GM21390 (cell line): ENCODE results near the gene IVL.

Source experiments
- ATAC-seq: cut with Tn5 transposase; IDR thresholded peaks from one replicate; pipeline ENCODE4 v1.9.1; 2021; ENCODE audit not compliant: unreplicated experiment

The IVL gene, protein sequence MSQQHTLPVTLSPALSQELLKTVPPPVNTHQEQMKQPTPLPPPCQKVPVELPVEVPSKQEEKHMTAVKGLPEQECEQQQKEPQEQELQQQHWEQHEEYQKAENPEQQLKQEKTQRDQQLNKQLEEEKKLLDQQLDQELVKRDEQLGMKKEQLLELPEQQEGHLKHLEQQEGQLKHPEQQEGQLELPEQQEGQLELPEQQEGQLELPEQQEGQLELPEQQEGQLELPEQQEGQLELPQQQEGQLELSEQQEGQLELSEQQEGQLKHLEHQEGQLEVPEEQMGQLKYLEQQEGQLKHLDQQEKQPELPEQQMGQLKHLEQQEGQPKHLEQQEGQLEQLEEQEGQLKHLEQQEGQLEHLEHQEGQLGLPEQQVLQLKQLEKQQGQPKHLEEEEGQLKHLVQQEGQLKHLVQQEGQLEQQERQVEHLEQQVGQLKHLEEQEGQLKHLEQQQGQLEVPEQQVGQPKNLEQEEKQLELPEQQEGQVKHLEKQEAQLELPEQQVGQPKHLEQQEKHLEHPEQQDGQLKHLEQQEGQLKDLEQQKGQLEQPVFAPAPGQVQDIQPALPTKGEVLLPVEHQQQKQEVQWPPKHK

GRCh38 chr1:152907686-152908601, at the start of gene IVL:
TSS of gene IVL (plus strand) at chr1:152908546. CDS start at chr1:152909798, 1,252 bp downstream.
- ATAC-seq, result peak; percentile 44

- ATAC-seq, result no peak
Observed at GRCh38 chr1:152859696-152860095, 48.6 kb upstream of the IVL start, which contains the start of gene LCE7A. TSS of gene LCE7A (plus strand) at chr1:152859996. CDS start at chr1:152860698, 702 bp downstream.

- no peak for ATAC-seq
Observed at GRCh38 chr1:152860129-152860528, 48.2 kb upstream of the IVL start.

DNA sequence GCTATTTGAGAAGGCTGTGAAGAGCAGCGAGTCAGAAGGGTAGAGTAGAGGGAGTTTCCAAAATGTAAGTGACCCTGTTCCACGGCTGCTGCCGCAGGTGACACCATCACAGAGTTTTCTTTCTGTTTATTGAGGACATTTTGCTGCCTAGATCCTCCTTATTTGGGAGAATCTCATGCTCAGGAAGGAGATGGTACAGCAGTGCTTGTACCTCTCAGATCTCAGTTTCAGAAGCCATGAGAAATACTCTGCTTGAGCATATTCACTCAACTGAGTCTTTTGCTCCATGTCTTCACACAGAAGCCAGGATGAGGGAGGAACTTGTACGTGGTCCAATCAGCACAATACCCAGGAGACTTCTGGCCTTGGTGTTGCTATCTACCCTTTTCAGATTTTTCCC, 47.0 kb upstream of the IVL start:
- no peak for ATAC-seq

- ATAC-seq, result no peak
Observed at GRCh38 chr1:152864443-152864842, 43.9 kb upstream of the IVL start.

DNA sequence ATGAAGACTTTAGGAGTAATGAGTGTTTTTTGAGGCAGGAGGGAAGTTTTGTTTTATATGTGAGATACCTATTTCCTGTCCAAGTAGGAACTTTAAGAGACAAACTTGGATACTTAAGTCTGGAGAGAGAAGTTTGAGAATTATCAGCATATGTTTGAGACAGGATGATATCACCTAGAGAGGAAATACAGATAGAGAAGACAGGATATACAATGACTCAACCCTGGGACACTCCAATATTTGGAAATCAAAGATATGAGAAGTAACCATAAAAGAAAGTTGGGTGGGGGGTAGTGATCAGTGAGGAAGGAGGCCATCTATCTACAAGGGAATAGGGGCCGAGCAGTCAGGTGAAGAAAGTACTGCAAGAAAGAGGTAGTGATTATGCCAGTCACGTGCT, 42.0 kb upstream of the IVL start:
- ATAC-seq, result no peak

DNA sequence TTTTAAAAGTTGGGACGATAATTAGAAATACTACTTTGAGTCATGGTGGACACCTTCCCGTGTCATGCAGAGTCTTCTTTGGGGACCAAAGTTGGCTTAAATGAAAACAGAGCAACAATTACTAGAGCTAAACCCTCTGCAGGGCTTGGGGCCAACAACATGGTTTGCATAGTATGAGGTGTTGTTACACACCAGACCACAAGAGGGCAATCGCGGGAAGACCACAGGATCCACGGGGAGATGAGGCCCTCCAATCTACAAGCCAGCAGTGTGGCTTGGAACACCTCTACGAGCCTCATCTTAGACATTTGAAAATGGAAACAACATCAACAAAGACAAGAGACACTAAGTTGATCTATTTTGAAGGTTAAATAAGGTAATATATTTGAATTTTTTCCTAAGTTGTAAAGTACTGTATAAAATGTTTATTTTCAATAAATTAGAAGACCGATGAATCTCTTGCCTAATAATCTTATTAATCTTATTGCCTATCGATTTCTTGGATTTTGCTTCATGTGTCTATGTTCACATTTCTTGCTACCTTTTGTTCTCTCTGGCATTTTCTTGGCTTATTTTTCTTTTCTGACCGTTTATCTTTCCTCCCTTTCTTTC, 38.4 kb upstream of the IVL start:
- ATAC-seq, result no peak

DNA sequence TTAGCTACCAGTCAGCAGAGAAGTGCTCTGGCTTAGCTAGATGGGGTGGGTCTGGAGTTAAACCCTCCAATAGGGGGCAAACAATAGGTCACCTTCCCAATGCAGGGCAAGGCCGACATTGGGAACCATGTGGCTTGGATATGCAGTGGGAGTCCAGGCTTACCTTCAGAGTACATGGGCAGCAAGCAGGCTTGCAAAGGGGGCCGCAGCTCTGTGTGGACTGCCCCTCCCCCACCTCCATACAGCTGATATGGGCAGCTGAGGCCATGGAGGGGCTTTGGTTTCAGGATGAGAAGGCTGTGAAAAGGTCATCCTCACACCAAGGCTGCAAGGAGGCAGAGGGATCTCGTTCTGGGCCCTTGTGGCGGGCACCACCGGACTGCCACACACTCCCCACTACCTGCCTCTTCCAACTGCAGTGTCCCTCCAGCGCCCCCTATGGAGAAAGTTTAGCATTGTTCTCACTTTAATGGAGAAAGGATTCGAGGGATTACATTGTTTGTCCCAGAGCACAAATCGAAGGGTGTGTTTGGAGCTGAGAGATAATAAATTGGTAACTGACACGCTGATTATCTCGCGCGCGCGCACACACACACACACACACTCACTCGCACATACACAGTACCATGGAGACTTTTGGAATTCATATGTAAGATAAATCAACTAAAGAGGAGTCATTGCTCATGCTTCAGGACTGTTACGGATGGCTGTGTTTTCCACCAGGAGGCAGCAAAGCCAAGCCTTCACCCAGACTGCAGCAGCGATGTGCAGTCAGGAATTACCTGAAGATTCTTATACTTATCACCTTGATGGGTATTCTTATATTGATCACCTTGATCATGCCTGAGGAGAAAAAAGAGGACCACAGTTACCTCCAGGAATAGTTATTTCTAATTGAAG, 37.3 kb upstream of the IVL start:
- ATAC-seq, result no peak

DNA sequence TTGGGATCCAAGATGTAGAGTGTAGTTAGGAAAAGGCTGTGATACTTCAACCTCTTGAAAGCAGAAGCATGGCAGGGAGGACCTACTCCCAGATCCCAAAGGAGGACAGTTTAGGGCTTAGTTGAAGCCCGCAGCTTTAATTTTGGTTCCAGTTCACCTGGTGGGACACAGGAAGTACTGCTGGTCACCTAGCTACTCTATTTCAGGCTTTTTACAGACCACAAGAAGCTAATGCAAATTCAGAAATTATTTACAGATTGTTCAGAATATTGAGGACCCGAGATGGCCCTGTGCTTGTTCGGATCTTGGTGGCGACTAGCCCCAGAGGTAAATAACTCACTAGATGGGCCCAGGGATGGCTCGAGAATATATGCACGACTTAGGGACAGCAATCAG, 36.6 kb upstream of the IVL start:
- no peak for ATAC-seq

- no peak for ATAC-seq
Observed at GRCh38 chr1:152873495-152873894, 34.9 kb upstream of the IVL start.

DNA sequence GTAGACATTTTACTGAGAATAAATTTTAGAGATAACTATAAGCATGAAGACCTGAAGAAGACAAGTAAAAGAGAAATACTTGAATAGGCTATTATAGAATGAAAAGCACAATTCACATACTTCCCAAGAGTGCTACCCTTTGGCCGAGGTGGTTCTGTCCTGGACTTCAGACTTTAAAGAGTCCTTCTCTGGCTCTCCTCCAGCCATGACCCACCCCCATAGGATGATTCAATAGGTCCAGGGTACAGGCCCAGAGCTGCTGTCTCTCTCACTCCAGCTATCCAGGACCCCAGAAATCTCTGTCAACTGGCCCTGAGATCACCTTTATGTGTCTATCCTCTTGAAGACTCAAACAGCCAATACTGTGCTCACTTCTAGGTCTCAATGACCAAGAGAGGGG, 31.5 kb upstream of the IVL start:
- no peak for ATAC-seq

DNA sequence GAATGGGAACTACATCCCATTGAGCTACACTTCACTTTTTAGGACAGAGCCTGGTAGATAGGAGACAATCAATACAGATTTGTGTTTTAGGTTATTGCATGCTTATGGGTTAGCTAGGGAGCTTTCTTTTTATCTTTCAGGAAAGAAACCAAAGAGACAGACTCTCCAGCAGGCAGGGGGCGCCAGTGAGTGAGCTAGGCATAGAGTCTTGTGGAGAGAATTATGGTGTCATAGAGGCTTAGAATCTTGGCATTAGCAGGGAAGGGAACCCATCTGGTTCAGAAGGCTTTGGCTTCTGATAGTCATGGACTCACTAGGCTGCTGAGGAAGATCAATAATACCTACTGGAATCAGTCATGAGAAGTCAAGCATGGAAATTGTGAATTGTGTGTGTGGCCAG, 30.3 kb upstream of the IVL start, which contains the start of gene SMCP:
Gene SMCP, plus strand, starts transcription at position 281 of the 400 bp plus-strand sequence. CDS start 6,101 bp downstream, outside the sequence.
- ATAC-seq, result no peak

DNA sequence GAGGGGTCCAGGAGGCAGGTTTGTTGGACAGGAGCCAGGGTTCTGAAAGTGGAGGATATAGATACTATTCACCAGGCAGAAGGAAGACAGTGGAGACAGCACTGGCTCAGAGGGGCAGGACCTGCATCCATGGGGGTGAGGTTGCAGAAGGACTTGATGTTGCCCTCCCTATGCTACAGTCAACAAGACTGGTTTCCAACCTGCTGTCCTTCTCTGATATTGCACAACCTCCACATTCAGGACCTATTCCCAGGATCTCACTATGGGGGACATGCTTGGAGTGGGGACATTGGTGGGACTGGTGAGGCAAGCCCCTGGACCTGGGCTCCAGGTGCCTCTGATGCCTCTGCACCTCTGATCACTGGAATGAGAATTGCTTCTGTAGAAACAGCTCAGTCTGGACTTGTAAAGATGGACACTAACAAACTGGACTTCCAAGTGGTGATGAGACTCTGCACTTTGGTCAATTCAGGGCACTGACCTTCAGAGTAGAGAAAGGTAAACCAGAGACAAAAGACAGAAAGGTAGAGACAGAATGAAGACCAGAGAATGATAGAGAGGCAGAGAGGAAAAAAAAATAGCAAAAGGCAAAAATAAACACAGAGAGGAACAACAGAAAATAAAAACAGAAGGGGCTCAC, 28.7 kb upstream of the IVL start:
- ATAC-seq, result no peak

DNA sequence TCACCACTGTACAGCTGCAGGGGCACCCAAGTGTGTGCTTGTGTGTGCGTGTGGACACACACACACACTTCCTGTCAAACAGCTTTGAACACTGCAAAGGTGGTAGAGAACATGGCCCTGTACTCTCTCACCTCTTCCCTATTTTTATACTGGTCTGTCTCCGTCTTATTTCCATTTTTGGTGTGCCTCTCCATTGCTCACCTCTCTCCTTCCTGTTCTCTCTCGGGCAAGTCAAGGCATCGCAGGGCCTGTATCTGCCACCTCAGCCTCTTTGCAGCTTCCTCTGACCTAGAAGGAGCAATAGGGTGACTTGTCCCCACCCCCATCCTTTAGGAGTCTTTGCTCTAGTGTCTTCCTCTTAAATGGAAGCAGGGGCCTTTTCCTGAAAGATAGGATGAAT, 28.0 kb upstream of the IVL start:
- ATAC-seq, result no peak

GRCh38 chr1:152880907-152881306, 27.4 kb upstream of the IVL start:
- ATAC-seq, result no peak

- ATAC-seq, result no peak
Observed at GRCh38 chr1:152884085-152884484, 24.3 kb upstream of the IVL start.

DNA sequence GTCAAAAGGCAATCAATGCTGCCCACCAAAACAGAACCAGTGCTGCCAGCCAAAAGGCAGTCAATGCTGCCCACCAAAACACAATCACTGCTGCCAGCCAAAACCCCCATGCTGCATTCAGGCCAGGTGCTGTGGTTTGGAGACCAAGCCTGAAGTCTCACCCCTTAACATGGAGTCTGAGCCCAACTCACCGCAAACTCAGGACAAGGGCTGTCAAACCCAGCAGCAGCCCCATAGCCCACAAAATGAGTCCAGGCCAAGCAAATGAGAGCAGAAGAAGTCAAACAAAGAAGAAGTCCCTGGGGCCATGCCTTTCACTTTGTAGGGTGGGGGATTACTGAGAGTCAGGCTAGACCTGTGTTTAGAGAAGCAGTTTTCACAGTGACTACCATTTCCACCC, 23.8 kb upstream of the IVL start:
- no peak for ATAC-seq

- no peak for ATAC-seq
Observed at GRCh38 chr1:152884966-152885624, 23.3 kb upstream of the IVL start.

DNA sequence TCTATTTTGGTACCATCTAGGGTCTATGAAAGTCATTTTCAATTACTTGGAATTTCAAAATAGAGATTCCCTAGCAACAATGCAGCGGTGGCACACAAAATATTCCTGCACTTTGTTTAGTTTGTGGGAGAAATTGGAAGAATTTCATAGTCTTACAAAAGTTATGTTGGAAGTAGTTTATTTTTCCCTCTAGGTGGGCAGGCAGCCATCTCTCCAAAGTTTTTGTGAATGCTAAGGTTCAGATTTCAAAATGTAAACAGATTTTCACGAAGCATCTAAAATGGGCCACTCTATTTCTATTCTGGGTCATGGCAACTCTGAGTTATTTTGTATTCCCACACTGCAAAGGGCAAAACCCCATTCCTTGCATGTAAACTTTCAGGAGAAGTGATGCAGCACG, 22.3 kb upstream of the IVL start:
- no peak for ATAC-seq
